Measurements from ENCODE around the gene CUBN. TPM values are rescaled to one million over a fixed set of nuclear protein-coding genes. Genes with fewer than 3 reads are reported as not detected.
"Not testable (repeated sequence)": the region's sequence is repeated elsewhere in the genome, so short reads cannot be mapped to it uniquely, and the experiment has no call there.

CUBN gene
- total RNA-seq, 1 donor from 2014 or later, result 1.5 TPM

DNA sequence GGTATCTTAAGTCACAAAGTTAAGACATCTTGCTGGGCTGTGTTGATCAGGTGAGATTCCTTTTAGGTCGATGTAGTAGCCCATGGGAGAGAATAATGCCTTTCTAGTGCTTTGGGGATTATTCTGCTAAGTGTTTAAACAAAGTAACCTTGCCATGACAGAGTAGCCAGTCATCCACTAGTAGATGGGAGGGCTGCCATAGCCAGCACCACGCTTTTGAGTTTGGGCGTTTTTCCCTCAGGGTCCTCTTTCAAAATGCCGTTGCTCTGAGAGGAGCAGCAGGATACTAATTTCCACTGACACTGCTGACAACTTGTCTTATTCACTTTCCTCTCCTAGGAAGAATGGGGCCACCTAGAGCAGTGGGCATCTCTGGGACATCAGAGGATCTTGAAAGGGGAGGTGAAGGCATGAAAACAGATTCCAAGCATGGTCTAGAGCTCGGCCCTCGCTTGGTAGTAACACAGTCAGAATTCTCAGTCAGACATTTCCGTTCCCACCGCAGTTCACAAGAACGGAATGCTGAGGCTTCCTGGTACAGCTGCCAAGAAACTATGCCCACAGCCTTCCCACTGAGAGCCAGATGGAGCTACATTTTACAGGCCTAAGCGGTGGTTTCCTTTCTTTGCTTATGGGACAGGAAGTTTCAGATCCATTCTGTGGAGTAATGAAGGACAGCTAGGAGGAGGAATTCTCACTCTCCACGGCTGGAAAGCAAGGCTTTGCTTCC, 297.1 kb downstream of the CUBN start:
- Mint-ChIP-seq H3K27me3 (peaks cover 9% of the 10 kb centered on the region), H3K27ac (no peak overlapping the region), H3K4me3 (ENCODE audit: low read depth) (no peak overlapping the region), H3K9me3 (ENCODE audit: low read depth) (no peaks in the 10 kb centered on the region), H3K36me3 (ENCODE audit: insufficient read depth) (no peaks in the 10 kb centered on the region), H3K4me1 (ENCODE audit: low read depth) (no peaks in the 10 kb centered on the region)
- no peak for DNase-seq (ENCODE audit: low spot score, unreplicated experiment)
- TF ChIP-seq, protein P1, sequence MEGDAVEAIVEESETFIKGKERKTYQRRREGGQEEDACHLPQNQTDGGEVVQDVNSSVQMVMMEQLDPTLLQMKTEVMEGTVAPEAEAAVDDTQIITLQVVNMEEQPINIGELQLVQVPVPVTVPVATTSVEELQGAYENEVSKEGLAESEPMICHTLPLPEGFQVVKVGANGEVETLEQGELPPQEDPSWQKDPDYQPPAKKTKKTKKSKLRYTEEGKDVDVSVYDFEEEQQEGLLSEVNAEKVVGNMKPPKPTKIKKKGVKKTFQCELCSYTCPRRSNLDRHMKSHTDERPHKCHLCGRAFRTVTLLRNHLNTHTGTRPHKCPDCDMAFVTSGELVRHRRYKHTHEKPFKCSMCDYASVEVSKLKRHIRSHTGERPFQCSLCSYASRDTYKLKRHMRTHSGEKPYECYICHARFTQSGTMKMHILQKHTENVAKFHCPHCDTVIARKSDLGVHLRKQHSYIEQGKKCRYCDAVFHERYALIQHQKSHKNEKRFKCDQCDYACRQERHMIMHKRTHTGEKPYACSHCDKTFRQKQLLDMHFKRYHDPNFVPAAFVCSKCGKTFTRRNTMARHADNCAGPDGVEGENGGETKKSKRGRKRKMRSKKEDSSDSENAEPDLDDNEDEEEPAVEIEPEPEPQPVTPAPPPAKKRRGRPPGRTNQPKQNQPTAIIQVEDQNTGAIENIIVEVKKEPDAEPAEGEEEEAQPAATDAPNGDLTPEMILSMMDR (IDR thresholded peaks at IDR 0.05; ENCODE audit: unreplicated experiment), result no peak

DNA sequence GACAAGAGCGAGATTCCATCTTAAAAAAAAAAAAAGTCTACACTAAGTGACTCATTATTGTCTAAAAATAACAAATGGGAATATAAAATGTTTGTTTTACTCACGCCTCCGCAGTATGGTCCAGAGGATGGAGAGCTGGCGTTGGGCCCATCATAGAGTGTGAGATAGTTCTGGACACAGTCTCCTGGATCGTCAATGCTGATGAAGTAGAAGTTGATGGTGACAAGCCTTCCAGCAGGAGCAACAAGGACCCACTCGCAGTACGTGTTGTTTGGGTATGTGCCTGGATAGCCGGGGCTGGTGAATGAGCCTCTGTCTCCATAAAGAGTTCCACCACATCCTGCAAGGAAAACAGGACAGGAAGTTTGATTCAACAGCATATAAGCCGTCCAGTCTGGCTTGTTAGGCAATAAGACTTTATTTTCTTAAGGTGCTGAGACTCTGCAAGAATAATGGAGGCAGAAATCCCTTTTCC, 300.9 kb downstream of the CUBN start:
- H3K9me3 Mint-ChIP-seq (ENCODE audit: low read depth), result no peaks in the 10 kb centered on the region
- H3K36me3 Mint-ChIP-seq (ENCODE audit: insufficient read depth), result no peaks in the 10 kb centered on the region
- H3K4me1 Mint-ChIP-seq (ENCODE audit: low read depth), result no peaks in the 10 kb centered on the region
- DNase-seq (ENCODE audit: low spot score, unreplicated experiment), result no peak
- H3K27ac Mint-ChIP-seq, result no peak overlapping the region
- no peak overlapping the region for H3K4me3 Mint-ChIP-seq (ENCODE audit: low read depth)
- TF ChIP-seq, protein P1 (IDR thresholded peaks at IDR 0.05; ENCODE audit: unreplicated experiment), result no peak
- peaks cover 2% of the 10 kb centered on the region for H3K27me3 Mint-ChIP-seq

DNA sequence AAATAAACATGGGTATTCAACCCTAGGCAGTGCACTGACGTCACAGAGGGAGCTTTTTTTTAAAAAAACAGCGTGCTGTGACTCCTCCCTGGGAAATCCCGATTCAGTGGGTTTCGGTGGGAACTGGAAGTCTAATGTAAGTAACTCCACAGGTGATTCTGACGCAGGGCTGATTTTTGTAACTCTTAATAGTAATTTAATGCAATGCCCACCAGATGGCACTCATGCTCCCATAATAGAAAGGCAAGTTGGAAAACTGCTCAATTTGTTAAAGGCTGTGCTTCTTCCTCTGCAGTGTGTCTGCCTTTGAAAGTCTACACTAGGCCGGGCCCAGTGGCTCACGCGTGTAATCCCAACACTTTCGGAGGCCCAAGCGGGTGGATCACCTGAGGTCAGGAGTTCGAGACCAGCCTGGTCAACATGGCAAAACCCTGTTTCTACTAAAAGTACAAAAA, 301.5 kb downstream of the CUBN start:
- TF ChIP-seq, protein P1 (IDR thresholded peaks at IDR 0.05; ENCODE audit: unreplicated experiment), result peak; percentile 70
- Mint-ChIP-seq H3K4me3 (ENCODE audit: low read depth) (no peak overlapping the region), H3K27me3 (peaks cover 2% of the 10 kb centered on the region), H3K27ac (no peak overlapping the region), H3K9me3 (ENCODE audit: low read depth) (peaks cover 4% of the 10 kb centered on the region), H3K36me3 (ENCODE audit: insufficient read depth) (peaks cover 3% of the 10 kb centered on the region), H3K4me1 (ENCODE audit: low read depth) (no peaks in the 10 kb centered on the region)
- DNase-seq (ENCODE audit: low spot score, unreplicated experiment), result peak; percentile 44

DNA sequence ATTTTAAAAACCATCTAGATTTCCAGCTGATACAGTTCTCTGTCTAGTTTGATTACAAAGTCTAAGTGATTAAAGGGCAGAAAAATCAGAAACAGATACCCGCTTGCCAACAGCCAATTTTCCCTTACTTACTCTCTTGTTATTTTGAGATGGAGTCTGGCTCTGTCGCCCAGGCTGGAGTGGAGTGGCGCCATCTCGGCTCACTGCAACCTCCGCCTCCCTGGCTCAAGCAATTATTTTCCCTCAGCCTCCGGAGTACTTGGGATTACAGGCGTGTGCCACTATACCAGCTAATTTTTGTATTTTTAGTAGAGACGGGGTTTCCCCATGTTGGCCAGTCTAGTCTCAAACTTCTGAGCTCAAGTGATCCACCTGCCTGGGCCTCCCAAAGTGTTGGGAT, 302.1 kb downstream of the CUBN start:
- H3K27me3 Mint-ChIP-seq; H3K4me1 Mint-ChIP-seq (ENCODE audit: low read depth); H3K36me3 Mint-ChIP-seq (ENCODE audit: insufficient read depth); H3K4me3 Mint-ChIP-seq (ENCODE audit: low read depth); H3K27ac Mint-ChIP-seq; DNase-seq (ENCODE audit: low spot score, unreplicated experiment); H3K9me3 Mint-ChIP-seq (ENCODE audit: low read depth): not testable (repeated sequence)

DNA sequence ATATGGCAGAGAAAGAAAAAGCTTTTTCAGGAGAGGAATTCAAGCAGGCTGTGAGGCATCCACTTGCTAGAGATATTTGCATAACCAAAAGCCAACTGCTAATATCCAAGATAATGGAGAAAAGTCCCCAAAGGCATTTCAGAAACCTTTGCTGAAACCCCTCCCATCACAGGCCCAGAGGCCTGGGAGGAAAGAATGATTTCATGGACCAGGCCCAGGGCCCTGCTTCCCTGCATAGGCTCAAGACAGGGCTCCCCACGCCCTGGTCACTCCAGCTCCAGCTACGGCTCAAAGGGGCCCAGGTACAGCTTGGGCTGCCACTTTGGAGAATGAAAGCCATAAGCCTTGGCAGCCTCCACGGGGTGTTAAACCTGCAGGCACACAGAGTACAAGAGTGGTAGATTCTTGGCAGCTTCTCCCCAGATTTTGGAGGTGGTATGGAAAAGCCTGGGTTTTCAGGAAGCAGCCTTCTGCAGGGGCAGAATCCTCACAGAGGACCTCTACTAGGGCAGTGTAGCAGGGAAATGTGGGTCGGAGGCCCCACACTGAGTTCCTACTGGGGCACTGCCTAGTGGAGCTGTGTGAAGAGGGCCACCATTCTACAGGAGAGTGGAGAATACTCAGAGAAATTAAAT, 306.8 kb downstream of the CUBN start:
- Mint-ChIP-seq H3K4me3 (ENCODE audit: low read depth) (no peak overlapping the region), H3K4me1 (ENCODE audit: low read depth) (peaks cover 3% of the 10 kb centered on the region), H3K27me3 (peaks cover 5% of the 10 kb centered on the region), H3K9me3 (ENCODE audit: low read depth) (peaks cover 17% of the 10 kb centered on the region), H3K27ac (no peak overlapping the region), H3K36me3 (ENCODE audit: insufficient read depth) (peaks cover 4% of the 10 kb centered on the region)
- no peak for DNase-seq (ENCODE audit: low spot score, unreplicated experiment)
- TF ChIP-seq, protein P1 (IDR thresholded peaks at IDR 0.05; ENCODE audit: unreplicated experiment), result no peak
